SK-N-SH (cell line): ENCODE measurements around the gene STXBP1. TPM values are rescaled to one million over a fixed set of nuclear protein-coding genes. Genes with fewer than 3 reads are reported as not detected.

Experiments
- CTCF ChIA-PET: fragments of 300-600, 350-600 bp; formaldehyde crosslinking; extraction: SDS; loops from one replicate; lab custom pipeline; 2021; lab: Yijun Ruan, JAX
- POLR2A ChIA-PET: fragments of 350-600 bp; sonication (Branson Sonifier 250); formaldehyde crosslinking; extraction: SDS; loops from one replicate; lab custom pipeline; 2020; ENCODE audit warnings: antibody characterized with exemption, inconsistent platforms; lab: Yijun Ruan, JAX
- DNase-seq: peaks from one replicate; pipeline ENCODE4 v3.0.0; 2012
- H2AFZ ChIP-seq: fragments of 200-600 bp; sonication (generic); 2 replicates; pipeline ENCODE4 v1.8.1; 2016; ENCODE audit warnings: antibody characterized with exemption, mild to moderate bottlenecking, low read depth
- H3F3A ChIP-seq: fragments of 200-600 bp; sonication (generic); replicated peaks from 2 replicates; pipeline ENCODE3; 2016; ENCODE audit warnings: antibody characterized with exemption, mild to moderate bottlenecking; ENCODE audit not compliant: insufficient read depth
- H3K27ac ChIP-seq, 2 experiments: fragments of 200-500 bp in 1 of 2; fragments of 200-600 bp in 1 of 2; sonication (Bioruptor generic) in 1 of 2; sonication (generic), shearing (Covaris generic) in 1 of 2; 2 replicates each; pipeline versions ENCODE4 v1.5.1 to v1.6.1; 2014 to 2016; ENCODE audit warnings: low read depth in 2 of 2, inconsistent platforms in 1 of 2, low read length in 1 of 2, mild to moderate bottlenecking in 1 of 2, mixed read lengths in 1 of 2
- H3K27me3 ChIP-seq: fragments of 200-600 bp; sonication (generic), shearing (Covaris generic); 2 replicates; pipeline ENCODE4 v1.6.1; 2016; ENCODE audit warnings: mixed run types; ENCODE audit not compliant: insufficient read depth
- H3K36me3 ChIP-seq, 2 experiments: fragments of 200-500 bp in 1 of 2; fragments of 200-600 bp in 1 of 2; sonication (Bioruptor generic) in 1 of 2; sonication (generic) in 1 of 2; replicated peaks in 1 of 2; 2 replicates each; pipeline versions ENCODE3 to v1.5.1; 2014 to 2016; ENCODE audit warnings: low read length in 1 of 2, mild to moderate bottlenecking in 1 of 2; ENCODE audit not compliant: insufficient read depth in 2 of 2, control insufficient read depth in 1 of 2
- H3K4me1 ChIP-seq, 2 experiments: fragments of 200-500 bp in 1 of 2; fragments of 200-600 bp in 1 of 2; sonication (Bioruptor generic) in 1 of 2; sonication (generic), shearing (Covaris generic) in 1 of 2; 2 replicates each; pipeline versions ENCODE4 v1.5.1 to v1.6.1; 2014 to 2016; ENCODE audit warnings: low read depth in 1 of 2, low read length in 1 of 2, mixed run types in 1 of 2; ENCODE audit not compliant: insufficient read depth in 2 of 2, control insufficient read depth in 1 of 2
- H3K4me2 ChIP-seq: fragments of 200-600 bp; sonication (generic), shearing (Covaris generic); 2 replicates; pipeline ENCODE4 v1.6.1; 2017; ENCODE audit warnings: mixed run types
- H3K4me3 ChIP-seq, 2 experiments: fragments of 200-500 bp in 1 of 2; fragments of 200-600 bp in 1 of 2; sonication (Bioruptor generic) in 1 of 2; sonication (generic), shearing (Covaris generic) in 1 of 2; 2 replicates each; pipeline versions ENCODE4 v1.5.1 to v1.8.1; 2014 to 2016; ENCODE audit warnings: low read depth in 2 of 2, inconsistent platforms in 1 of 2, low read length in 1 of 2, mild to moderate bottlenecking in 1 of 2, mixed read lengths in 1 of 2, moderate library complexity in 1 of 2
- H3K79me2 ChIP-seq: fragments of 200-600 bp; sonication (generic); 2 replicates; pipeline ENCODE4 v1.8.1; 2017; ENCODE audit warnings: mild to moderate bottlenecking; ENCODE audit not compliant: insufficient read depth
- H3K9ac ChIP-seq: fragments of 200-600 bp; sonication (generic); 2 replicates; pipeline ENCODE4 v1.6.1; 2017; ENCODE audit warnings: mixed run types
- H3K9me2 ChIP-seq: fragments of 200-600 bp; sonication (generic); 2 replicates; pipeline ENCODE4 v1.6.1; 2017; ENCODE audit warnings: mixed run types
- H3K9me3 ChIP-seq: fragments of 200-600 bp; sonication (generic); 2 replicates; pipeline ENCODE4 v1.6.1; 2017; ENCODE audit warnings: mixed run types, mild to moderate bottlenecking, moderate library complexity
- H4K20me1 ChIP-seq: fragments of 200-600 bp; sonication (generic); 2 replicates; pipeline ENCODE4 v1.6.1; 2017; ENCODE audit warnings: mild to moderate bottlenecking, mixed run types; ENCODE audit not compliant: insufficient read depth
- CHD2 ChIP-seq: fragments of 150-350 bp; IDR thresholded peaks from 2 replicates; pipeline ENCODE4 v1.6.1; 2018; ENCODE audit warnings: low read length; ENCODE audit not compliant: partially characterized antibody
- EP300 ChIP-seq, 2 experiments: IDR thresholded peaks; 2 replicates each; pipeline versions ENCODE4 v1.4.0 to v1.6.1; 2012; ENCODE audit warnings: borderline replicate concordance in 1 of 2, low read depth in 1 of 2, low read length in 1 of 2
- FOSL2 ChIP-seq: IDR thresholded peaks from 2 replicates; pipeline ENCODE4 v1.4.0; 2012; ENCODE audit warnings: low read depth, mild to moderate bottlenecking, moderate library complexity, borderline replicate concordance
- JUND ChIP-seq: IDR thresholded peaks from 2 replicates; pipeline ENCODE4 v1.4.0; 2012
- NRF1 ChIP-seq: IDR thresholded peaks from 2 replicates; pipeline ENCODE4 v1.6.1; 2012; ENCODE audit warnings: low read depth, mild to moderate bottlenecking, low read length
- PBX3 ChIP-seq: IDR thresholded peaks from 2 replicates; pipeline ENCODE4; 2012
- RCOR1 ChIP-seq: fragments of 150-350 bp; IDR thresholded peaks from 2 replicates; pipeline ENCODE4 v1.6.1; 2017; ENCODE audit warnings: antibody characterized with exemption, low read length
- REST ChIP-seq: IDR thresholded peaks from 2 replicates; pipeline ENCODE4 v1.6.1; 2012; ENCODE audit warnings: mild to moderate bottlenecking, low read depth, low read length, moderate library complexity
- SIN3A ChIP-seq: IDR thresholded peaks from 2 replicates; pipeline ENCODE4 v1.6.1; 2012; ENCODE audit warnings: low read depth, mild to moderate bottlenecking, low read length, moderate library complexity, borderline replicate concordance
- ZBTB33 ChIP-seq: IDR thresholded peaks from 2 replicates; pipeline ENCODE4 v1.4.0; 2012; ENCODE audit warnings: low read depth, borderline replicate concordance
- WGBS: methylation state at CpG from one replicate; pipeline ENCODE4 v1.1.6; 2017; ENCODE audit warnings: low lambda C conversion rate; 5-methylcytosine and 5-hydroxymethylcytosine counted together
- polyA plus RNA-seq, 3 experiments: library from polyadenylated mRNA; depleted of rRNA; stranded (reverse); fragments of >200 nt; gene quantifications; 2 replicates each; pipeline ENCODE4 v1.2.3, GENCODE V29; 2012
- TF ChIP-seq, protein P1 (sequence below): fragments of 150-350 bp; IDR thresholded peaks from 2 replicates; pipeline ENCODE4 v1.6.1; 2016; ENCODE audit warnings: mild to moderate bottlenecking, low read depth, low read length

Gene STXBP1
- polyA plus RNA-seq, 1 of the 3 experiments (the other 2 are of a cell fraction): 44.3 TPM

GRCh38 chr9:127722055-127722745 lies 110.1 kb downstream of the STXBP1 start:
- no peak overlapping the region for H3K4me3 ChIP-seq
- DNase-seq: no peak
- H3K79me2 ChIP-seq: no peaks in the 10 kb centered on the region
- peaks cover 0 to 8% of the 10 kb centered on the region in 2 experiments; a peak in 1 of 4 replicates for H3K4me1 ChIP-seq
- ChIA-PET POLR2A (interaction anchor here (1.0 kb wide), 1 partner anchor 12 kb away, joined by 3 read pairs; no protein-coding TSS in a partner anchor), CTCF (interaction anchor here (2.4 kb wide), 1 partner anchor 12 kb away, joined by 17 read pairs; the partner anchor contains the start of gene TOR2A)
- H3K9me2 ChIP-seq: no peaks in the 10 kb centered on the region
- no peak overlapping the region for H3K27ac ChIP-seq
- H3K4me2 ChIP-seq: no peak overlapping the region
- H3F3A ChIP-seq: peaks cover 3% of the 10 kb centered on the region
- H4K20me1 ChIP-seq: no peaks in the 10 kb centered on the region
- 89% methylated on average over 10 of the region's 12 CpGs for WGBS
- no peaks in the 10 kb centered on the region for H3K36me3 ChIP-seq
- no peaks in the 10 kb centered on the region for H3K9me3 ChIP-seq
- H2AFZ ChIP-seq: no peak overlapping the region
- no peak overlapping the region for H3K9ac ChIP-seq
- H3K27me3 ChIP-seq: no peaks in the 10 kb centered on the region
- TF ChIP-seq REST (no peak), RCOR1 (no peak), NRF1 (no peak), JUND (no peak), FOSL2 (no peak), EP300 (IDR thresholded peaks at IDR 0.05; ENCODE audit: borderline replicate concordance in 1 of 2, low read depth in 1 of 2, low read length in 1 of 2) (no peak), CHD2 (no peak), PBX3 (no peak), SIN3A (no peak), ZBTB33 (no peak)
- TF ChIP-seq, protein P1, sequence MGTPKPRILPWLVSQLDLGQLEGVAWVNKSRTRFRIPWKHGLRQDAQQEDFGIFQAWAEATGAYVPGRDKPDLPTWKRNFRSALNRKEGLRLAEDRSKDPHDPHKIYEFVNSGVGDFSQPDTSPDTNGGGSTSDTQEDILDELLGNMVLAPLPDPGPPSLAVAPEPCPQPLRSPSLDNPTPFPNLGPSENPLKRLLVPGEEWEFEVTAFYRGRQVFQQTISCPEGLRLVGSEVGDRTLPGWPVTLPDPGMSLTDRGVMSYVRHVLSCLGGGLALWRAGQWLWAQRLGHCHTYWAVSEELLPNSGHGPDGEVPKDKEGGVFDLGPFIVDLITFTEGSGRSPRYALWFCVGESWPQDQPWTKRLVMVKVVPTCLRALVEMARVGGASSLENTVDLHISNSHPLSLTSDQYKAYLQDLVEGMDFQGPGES: no peak
